Frontal cortex (tissue), 4 donors: ENCODE data around the gene JMJD1C. TPM values are rescaled to one million over a fixed set of nuclear protein-coding genes. Genes with fewer than 3 reads are reported as not detected.

Experiments used
- DNase-seq, 2 donors: peaks; one replicate each; pipeline ENCODE4 v3.0.0; 2012; ENCODE audit warnings: low spot score in 2 of 2
- FAIRE-seq: peaks from 2 replicates; lab custom pipeline; 2012; peaks lifted over from hg19 to GRCh38; lab: Jason Lieb, UNC
- total RNA-seq: library from RNA; depleted of rRNA; stranded (reverse); fragments of >200 nt; gene quantifications from one replicate; pipeline ENCODE4 v1.2.3, GENCODE V29; 2014
- donor health status: control.
- donor health status: control.
- donor health status: control.

Gene JMJD1C
- total RNA-seq, 1 donor from 2014 or later = 165 TPM

GRCh38 chr10:63206576-63206975 is 259.2 kb downstream of the JMJD1C start:
- DNase-seq = no peak
- no peak for FAIRE-seq

GRCh38 chr10:63205421-63205820 is 260.4 kb downstream of the JMJD1C start:
- DNase-seq (no peak), FAIRE-seq (no peak)

DNA sequence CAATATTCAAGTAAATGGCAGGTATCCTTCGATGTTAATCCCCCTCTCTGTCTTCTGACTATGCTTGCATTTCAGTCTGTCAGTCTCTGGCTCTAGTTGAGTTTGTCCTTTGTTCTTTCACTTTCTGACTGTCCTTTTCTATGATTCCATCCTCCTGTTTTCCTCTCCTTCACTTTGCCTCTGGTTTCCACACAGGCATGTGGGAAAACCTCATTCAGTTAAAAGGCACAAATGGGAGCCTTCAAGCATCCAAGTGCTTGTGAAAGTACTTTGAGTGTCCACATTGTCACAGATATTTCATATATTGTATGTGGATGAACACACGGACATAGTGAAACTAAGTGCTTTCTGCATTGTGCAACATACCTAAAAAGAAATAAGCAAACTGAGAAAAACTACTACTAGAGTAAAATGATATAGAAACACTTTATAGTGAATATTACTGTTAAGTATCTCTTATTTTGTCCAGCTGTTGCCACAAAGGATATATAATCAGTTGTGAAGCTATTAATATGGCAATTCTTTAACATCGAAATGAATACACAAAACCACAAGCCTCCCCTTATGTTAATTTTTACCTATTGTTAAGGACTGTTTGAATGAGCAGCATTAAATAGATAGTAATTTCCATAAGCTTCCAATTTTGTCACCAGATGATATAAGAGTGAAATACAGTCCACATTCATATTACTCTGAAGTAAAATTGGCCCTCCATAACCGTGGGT is 260.9 kb downstream of the JMJD1C start:
- DNase-seq = no peak
- no peak for FAIRE-seq

DNA sequence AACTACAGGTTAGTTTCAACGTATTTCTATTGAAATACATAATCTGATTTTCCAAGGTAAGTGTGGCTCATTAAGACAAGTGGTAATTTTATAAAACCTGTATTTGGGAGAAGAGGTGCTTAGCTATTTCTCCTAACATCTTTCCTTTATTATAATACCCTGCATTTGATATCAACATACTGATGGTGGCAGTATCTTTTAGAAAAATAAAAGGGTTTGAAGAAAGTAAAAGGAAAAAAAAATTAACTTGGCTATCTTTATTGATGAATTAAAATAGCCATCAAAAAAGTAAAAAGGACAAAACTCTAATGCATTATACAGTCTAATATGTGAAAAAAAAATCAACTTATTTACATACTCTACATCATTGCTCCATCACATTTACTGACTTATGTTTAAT is 264.7 kb downstream of the JMJD1C start:
- DNase-seq (no peak), FAIRE-seq (no peak)

- no peak for DNase-seq
Observed at GRCh38 chr10:63200431-63200830, 265.3 kb downstream of the JMJD1C start.

DNA sequence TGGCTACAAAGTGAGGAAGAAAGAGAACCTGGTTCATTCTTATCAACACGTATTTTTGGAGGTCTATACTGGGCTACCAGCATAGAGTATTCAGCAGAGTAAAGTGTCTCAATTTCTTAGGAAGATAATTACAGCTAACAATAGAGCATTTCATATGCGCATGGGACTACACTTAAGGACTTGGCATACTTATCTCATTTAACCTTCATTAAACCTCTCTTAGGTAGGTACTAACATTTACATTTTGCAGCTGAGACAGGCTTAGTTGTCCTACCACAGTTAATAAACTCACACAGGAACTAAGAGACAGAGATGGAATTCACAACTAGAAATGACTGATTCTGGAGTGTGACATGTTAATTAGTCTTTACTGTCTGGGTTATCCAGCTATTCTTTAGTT is 266.1 kb downstream of the JMJD1C start:
- FAIRE-seq (no peak), DNase-seq (no peak)

More at GRCh38 chr10:63200431-63200830, 265.3 kb downstream of the JMJD1C start:
- FAIRE-seq = no peak

- DNase-seq = no peak
- FAIRE-seq = no peak
Observed at GRCh38 chr10:63197344-63198092, 268.3 kb downstream of the JMJD1C start.

DNA sequence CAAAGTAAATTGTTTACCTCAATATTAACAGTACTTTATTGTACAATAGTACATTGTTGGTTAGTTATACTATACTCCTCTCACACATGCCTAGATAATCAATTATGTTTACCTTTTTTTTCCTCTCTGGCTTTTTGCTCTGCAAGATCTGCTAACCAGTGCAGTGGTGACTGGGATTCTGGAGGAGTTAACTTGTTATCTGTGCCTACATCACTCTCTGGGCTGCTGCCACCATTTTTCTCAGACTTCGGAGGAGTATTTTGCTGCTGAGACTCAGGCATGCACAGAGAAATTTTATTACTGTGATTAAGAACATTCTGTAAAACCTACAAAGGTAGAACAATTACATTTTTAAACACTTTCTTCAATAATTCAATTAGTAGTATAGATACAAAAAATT is 273.0 kb downstream of the JMJD1C start:
- no peak for DNase-seq
- no peak for FAIRE-seq

DNA sequence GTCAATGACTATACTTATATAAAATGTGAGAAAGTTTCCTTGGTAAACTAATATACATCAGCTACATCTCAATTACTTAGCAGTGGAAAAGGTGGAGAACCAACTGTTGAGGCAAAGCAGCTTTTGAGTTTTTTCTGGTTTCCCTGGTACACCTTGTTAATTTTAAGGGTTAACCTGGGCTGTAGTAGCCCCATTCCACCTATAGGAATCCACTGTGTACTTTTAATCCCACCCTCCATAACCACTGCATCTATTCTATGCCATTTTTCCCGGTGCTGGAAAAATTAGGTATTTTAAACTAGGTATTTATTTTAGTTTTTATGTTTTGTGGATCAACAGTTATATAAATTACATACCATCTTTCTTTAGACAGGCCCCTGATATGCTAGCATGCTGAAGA is 290.2 kb downstream of the JMJD1C start:
- FAIRE-seq = no peak
- no peak for DNase-seq

DNA sequence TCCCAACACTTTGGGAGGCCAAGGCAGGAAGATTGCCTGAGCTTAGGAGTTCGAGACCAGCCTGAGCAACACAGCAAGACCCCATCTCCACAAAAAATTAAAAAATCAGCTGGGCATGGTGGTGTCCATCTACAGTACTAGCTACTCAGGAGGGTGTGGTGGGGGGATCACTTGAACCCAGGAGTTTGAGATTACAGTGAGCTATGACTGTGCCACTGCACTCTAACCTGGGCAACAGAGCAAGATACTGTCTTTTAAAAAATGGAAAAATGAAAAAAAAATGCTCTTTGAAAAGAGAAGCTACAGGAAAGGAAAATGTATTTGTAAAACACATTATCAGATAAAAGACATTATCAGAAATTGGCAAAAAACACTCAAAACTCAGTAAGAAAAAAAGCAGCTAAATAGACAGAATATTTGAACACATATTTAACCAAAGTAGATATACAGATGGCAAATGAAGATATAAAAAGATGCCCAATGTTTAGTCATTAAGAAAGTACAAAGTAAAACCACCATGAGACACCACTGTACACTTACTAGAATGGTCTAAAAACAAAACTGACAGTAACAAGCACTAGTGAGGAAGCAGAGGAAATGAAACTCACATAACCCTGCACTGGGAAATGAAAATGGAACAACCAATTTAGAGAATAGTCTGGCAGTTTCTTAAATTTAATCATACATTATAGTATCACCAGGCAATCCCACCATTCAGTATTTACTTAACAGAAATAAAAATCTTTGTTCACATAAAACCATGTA is 292.1 kb downstream of the JMJD1C start:
- FAIRE-seq = no peak
- no peak for DNase-seq

- no peak for DNase-seq
- FAIRE-seq = no peak
Observed at GRCh38 chr10:63171926-63172325, 293.9 kb downstream of the JMJD1C start.

DNA sequence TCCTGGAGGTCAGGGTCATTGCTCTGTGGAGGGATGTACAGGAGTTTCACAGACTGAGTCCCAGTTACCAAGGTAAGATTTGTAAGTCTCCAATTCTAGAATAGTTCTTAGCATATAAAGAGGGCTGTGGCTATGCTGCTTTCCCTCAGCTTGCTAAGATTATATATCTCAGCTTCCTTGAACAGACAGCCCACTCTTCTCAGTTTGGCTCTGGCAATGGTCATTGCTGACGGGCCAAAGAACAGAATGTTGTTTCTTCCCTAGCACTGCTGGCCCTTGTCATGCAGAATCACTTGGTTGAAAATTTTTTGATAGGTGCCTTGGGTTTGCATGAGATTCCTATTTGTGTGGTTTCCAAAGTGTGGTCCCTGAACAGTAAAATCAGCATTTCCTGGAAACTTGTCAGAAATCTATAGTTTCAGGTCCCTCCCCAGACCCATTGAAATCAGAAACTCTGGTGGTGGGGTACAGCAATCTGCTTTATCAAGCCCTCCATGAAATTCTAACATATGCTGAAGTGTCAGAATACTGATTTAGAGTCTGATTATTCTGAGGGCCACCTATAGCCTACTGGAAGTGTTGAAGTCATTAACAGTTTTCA is 294.4 kb downstream of the JMJD1C start:
- DNase-seq = no peak
- FAIRE-seq = no peak

DNA sequence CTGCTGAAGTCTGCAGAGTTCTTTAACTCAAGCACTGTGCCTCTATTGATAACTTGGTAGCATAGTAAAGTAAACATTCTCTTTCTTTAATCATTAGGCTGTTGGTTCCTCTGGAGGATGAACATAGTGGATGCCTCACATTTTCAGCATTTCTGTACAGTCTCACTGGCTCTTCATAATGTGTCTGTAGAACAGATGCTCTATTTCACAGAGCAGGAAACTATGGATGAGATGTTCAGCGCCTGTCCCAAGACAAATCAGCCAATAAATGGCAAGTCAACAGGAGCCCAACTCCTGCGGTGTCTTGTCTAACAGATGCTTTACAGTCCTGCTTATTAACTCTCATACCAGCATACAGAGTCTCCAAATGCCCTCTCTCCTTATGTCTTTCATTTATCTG is 296.2 kb downstream of the JMJD1C start:
- no peak for FAIRE-seq

GRCh38 chr10:63168821-63169462 is 296.8 kb downstream of the JMJD1C start:
- FAIRE-seq (no peak), DNase-seq (no peak)

More for the DNA sequence above, 296.2 kb downstream of the JMJD1C start:
- DNase-seq = no peak

DNA sequence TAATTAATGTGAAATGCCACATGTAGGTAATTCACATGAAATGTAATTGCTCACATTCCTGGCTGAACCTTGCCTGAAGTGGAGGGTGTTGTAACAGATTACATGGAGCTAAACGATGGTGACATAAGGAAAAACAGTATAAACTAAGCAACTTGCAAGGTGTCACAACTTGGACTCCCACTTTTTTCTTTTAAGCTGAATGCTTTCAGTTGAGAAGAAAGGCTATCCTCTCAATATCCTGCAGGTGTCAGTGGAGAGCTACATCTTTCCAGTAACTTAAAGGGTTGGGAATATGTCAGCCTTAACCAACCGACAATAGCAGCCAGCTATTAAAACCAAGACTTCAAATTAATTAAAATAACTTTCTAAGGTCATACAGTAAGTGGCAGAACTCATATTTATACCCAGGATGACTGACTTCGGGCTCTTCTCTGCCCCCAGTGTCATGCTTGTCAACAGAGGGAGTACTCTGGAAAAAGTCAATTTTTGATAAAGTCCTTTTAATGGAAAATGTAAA is 299.0 kb downstream of the JMJD1C start:
- FAIRE-seq (peak; percentile 80), DNase-seq (peak; percentile 4 to 29)

DNA sequence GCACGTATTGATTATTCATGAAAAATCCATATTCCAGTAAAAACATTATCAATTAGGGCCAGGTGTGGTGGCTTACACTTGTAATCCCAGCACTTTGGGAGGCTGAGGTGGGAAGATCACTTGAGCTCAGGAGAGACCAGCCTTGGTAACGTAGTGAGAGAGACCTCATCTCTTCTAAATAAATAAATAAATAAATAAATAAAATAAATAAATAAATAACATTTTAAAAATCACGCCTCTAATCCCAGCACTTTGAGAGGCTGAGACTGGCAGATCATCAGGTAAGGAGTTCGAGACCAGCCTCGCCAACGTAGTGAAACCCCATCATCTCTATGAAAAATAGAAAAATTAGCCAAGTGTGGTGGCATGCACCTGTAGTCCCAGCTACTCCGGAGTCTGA is 300.5 kb downstream of the JMJD1C start:
- no peak for FAIRE-seq
- DNase-seq = no peak

DNA sequence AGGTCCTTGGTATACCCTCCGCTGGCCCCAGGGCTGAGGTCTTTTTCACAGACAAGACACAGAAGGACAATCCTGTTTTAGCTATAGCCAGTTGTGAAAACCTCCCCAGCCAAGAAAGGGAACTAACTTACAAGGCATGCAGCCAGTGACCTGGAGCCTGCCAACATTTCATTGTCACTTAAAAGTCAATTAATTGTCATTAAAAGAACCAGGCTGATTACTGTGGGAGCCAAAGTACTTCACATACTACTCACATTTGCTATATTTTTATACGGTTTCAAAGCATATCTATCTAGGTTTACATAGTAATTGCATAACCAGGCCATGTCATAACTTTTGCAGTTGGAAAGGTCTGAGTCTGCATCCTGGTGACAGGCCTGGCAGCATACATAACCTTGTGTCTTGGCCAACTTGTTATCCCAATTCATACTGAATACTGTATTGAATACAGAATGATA is 301.6 kb downstream of the JMJD1C start:
- no peak for FAIRE-seq
- no peak for DNase-seq

GRCh38 chr10:63161592-63161991 is 304.2 kb downstream of the JMJD1C start:
- FAIRE-seq = no peak
- no peak for DNase-seq

DNA sequence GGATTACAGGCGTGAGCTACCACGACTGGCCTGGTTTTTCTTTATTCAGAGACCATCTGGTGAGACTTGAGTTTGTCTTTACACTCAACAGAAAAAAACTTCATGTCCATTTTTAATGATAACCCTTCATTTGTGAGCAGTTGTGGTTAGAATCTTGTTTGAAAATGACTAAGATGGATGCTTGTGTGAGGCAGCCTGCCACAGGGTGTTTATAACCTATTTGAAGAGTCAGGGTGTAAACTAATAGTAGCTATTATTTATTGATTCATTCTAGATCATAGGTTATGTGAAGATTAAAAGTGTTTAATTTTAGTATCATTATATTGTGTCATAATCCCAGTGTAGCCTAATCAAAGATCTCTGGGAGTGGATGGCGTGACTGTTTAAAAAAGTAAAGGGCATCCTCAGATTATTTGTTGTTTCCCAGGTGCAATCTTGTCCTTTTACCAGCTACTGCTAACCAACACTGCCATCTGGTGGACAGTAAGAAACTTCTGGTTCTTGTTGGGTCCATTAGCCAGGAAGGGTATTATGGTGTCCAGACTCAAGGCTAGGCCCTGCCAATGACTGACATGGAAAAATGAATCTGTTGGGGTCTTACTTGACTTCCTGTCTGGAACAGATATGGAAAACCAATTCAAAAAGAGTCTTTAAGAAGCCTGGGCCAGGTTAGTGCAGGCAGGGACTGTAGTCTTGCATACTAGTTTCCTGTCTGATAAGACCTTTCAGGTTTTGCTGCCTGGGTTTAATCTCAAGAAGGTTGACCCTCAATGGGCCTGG is 307.7 kb downstream of the JMJD1C start:
- DNase-seq = peak; percentile 16 to 55
- peak; percentile 28 for FAIRE-seq
